ENCODE measurements around the gene ST8SIA5.

GRCh38 chr18:46736736-46737135 lies 20.1 kb downstream of the ST8SIA5 start:
- TF ChIP-seq EZH2 (IDR thresholded peaks at IDR 0.05; ENCODE audit: low read depth): no peak
- TF ChIP-seq CTCF (conservative IDR thresholded peaks at IDR 0.05): no peak

Data from PC-9 (cell line).